Measurements from ENCODE around the gene NUMB.

NUMB gene

DNA sequence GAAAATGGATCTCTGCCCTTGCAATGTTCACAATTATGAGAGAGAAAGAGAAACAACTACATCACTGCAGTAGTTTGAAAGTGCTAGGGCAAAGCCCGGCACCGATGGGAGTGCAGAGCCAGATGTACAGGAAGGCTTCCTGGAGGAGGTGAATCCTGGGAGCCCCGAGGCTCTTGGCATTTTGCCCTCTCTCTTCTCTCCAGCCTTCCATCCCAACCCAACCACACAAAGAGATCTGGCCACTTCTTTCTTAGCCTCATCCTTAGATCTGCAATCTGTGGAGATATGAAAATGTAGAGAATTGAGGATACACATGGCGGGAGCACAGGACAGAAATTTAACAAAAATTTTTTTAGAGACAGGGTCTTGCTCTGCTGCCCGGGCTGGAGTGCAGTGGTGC is 224.3 kb downstream of the NUMB start:
- H3K27me3 ChIP-seq (ENCODE audit: insufficient read depth, low read length, poor library complexity) = peaks cover 8% of the 10 kb centered on the region
- no peak overlapping the region for H3K27ac ChIP-seq (ENCODE audit: low read length)
- ATAC-seq (ENCODE audit: insufficient read depth, low read depth) = no peak
- H4K20me1 ChIP-seq (ENCODE audit: insufficient read depth, low read length) = no peaks in the 10 kb centered on the region
- H3K79me2 ChIP-seq (ENCODE audit: insufficient read depth, low read length) = no peaks in the 10 kb centered on the region
- no peak overlapping the region for H3K9ac ChIP-seq (ENCODE audit: low read depth, low read length)
- H3K4me2 ChIP-seq (ENCODE audit: insufficient read depth, low read length) = no peak overlapping the region
- H3K4me1 ChIP-seq (ENCODE audit: insufficient read depth, low read length) = no peaks in the 10 kb centered on the region
- no peaks in the 10 kb centered on the region for H3K36me3 ChIP-seq (ENCODE audit: insufficient read depth, low read length)
- H3K9me3 ChIP-seq (ENCODE audit: insufficient read depth, low read length, severe bottlenecking) = no peaks in the 10 kb centered on the region
- TF ChIP-seq CTCF (IDR thresholded peaks at IDR 0.05; ENCODE audit: borderline replicate concordance, extremely low read depth, low read length, poor library complexity, severe bottlenecking) (no peak), EZH2 (IDR thresholded peaks at IDR 0.05; ENCODE audit: borderline replicate concordance, low read depth, low read length, severe bottlenecking) (no peak)
- H2AFZ ChIP-seq (ENCODE audit: low read depth, low read length) = no peak overlapping the region
- no peak overlapping the region for H3K4me3 ChIP-seq (ENCODE audit: low read depth in 1 of 2, low read length in 2 of 2)
- no peak for DNase-seq

GRCh38 chr14:73233564-73233963 is 224.8 kb downstream of the NUMB start:
- Histone ChIP-seq H2AFZ (ENCODE audit: low read depth, low read length) (no peak overlapping the region), H3K9me3 (ENCODE audit: insufficient read depth, low read length, severe bottlenecking) (no peaks in the 10 kb centered on the region), H3K4me2 (ENCODE audit: insufficient read depth, low read length) (no peak overlapping the region), H4K20me1 (ENCODE audit: insufficient read depth, low read length) (no peaks in the 10 kb centered on the region), H3K27me3 (ENCODE audit: insufficient read depth, low read length, poor library complexity) (peaks cover 8% of the 10 kb centered on the region), H3K79me2 (ENCODE audit: insufficient read depth, low read length) (no peaks in the 10 kb centered on the region), H3K4me3 (ENCODE audit: low read depth in 1 of 2, low read length in 2 of 2) (no peak overlapping the region), H3K27ac (ENCODE audit: low read length) (no peak overlapping the region), H3K9ac (ENCODE audit: low read depth, low read length) (no peak overlapping the region), H3K4me1 (ENCODE audit: insufficient read depth, low read length) (no peaks in the 10 kb centered on the region), H3K36me3 (ENCODE audit: insufficient read depth, low read length) (no peaks in the 10 kb centered on the region)
- ATAC-seq (ENCODE audit: insufficient read depth, low read depth) (no peak), DNase-seq (no peak)
- TF ChIP-seq CTCF (IDR thresholded peaks at IDR 0.05; ENCODE audit: borderline replicate concordance, extremely low read depth, low read length, poor library complexity, severe bottlenecking) (no peak), EZH2 (IDR thresholded peaks at IDR 0.05; ENCODE audit: borderline replicate concordance, low read depth, low read length, severe bottlenecking) (no peak)

DNA sequence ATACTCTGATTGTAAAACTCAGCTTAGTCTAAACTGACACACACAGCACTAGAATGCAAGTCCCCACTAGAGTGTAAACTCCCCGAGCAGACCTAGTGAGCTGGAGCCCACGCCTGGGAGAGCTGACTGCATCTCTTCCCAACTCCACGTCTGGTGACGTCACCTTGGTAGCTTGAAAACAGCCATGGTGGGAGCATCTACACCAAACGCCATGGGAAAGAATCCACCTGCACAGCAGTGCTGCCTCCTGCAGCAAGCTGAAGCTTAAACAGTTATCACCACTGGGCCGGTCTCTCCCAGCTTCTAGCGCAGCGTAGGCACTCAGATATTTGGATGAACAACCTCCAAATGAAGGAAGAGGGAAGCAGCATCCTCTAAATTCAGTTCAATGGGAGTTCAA is 225.4 kb downstream of the NUMB start:
- TF ChIP-seq CTCF (IDR thresholded peaks at IDR 0.05; ENCODE audit: borderline replicate concordance, extremely low read depth, low read length, poor library complexity, severe bottlenecking) (no peak), EZH2 (IDR thresholded peaks at IDR 0.05; ENCODE audit: borderline replicate concordance, low read depth, low read length, severe bottlenecking) (no peak)
- Histone ChIP-seq H3K27ac (ENCODE audit: low read length) (no peak overlapping the region), H2AFZ (ENCODE audit: low read depth, low read length) (no peak overlapping the region), H3K9me3 (ENCODE audit: insufficient read depth, low read length, severe bottlenecking) (no peaks in the 10 kb centered on the region), H3K9ac (ENCODE audit: low read depth, low read length) (no peak overlapping the region), H3K36me3 (ENCODE audit: insufficient read depth, low read length) (no peaks in the 10 kb centered on the region), H3K4me1 (ENCODE audit: insufficient read depth, low read length) (no peaks in the 10 kb centered on the region), H4K20me1 (ENCODE audit: insufficient read depth, low read length) (no peaks in the 10 kb centered on the region), H3K27me3 (ENCODE audit: insufficient read depth, low read length, poor library complexity) (peaks cover 8% of the 10 kb centered on the region), H3K4me2 (ENCODE audit: insufficient read depth, low read length) (no peak overlapping the region), H3K4me3 (ENCODE audit: low read depth in 1 of 2, low read length in 2 of 2) (no peak overlapping the region), H3K79me2 (ENCODE audit: insufficient read depth, low read length) (no peaks in the 10 kb centered on the region)
- DNase-seq (no peak), ATAC-seq (ENCODE audit: insufficient read depth, low read depth) (no peak)
